GM21786 (cell line): ENCODE data around the gene ZXDC.

Source experiments
- ATAC-seq: cut with Tn5 transposase; IDR thresholded peaks from one replicate; pipeline ENCODE4 v1.9.1; 2021; ENCODE audit not compliant: unreplicated experiment

The ZXDC gene

DNA sequence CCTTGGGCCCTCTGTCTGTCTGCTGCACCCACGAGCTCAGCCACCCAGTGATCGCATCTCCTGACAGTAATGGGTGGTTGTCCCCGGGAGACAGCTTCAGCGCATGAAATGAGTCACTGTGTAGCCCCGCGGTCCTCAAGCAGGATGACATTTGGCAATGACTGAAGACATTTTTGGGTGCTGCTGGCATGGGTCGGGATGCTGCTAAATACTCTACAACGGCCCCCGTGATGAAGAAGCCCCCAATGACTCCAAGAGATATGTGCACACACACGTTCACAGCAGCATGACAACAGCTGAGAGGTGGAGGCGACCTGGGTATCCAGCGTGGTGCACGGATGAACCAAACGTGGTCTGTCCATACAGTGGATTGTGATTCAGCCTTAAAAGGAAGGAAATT is 17.4 kb upstream of the ZXDC start:
- ATAC-seq = no peak

DNA sequence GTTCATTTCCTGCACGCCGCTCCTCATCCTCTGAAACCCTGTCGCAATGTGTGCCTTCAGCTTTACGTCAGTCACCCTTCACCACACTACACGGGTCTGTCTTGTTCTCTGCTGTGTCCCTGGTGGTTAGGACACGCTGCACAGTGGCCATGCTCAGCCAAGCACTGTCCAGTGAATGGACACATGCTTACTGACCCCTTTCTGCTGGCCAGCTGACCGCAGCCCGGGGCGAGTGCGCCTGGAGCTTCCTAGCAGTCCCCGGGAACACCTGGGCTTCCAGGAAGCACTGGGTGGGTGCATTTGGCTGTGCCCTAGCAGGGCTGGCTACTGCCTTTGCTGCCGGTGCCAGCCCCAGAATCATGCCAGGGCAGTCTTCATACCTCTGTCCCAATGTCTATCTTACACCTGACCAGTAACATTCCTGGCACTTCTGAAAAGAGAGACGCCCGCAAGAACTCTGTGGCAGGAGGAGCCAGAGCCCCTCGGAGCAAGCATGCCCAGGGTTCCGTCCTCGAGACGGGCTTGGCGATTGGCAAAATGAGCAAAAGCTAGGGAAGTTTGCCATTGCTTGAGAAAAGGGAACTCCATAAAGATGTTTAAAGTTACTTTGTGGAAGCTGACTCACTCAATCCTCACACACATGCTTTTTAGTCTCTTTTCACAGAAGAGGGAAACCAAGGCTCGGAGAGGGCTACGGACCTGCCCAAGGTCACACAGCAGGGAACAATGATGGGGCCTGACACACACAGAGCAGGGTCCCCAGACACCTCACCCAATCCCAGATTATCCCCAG is 15.7 kb upstream of the ZXDC start:
- no peak for ATAC-seq

DNA sequence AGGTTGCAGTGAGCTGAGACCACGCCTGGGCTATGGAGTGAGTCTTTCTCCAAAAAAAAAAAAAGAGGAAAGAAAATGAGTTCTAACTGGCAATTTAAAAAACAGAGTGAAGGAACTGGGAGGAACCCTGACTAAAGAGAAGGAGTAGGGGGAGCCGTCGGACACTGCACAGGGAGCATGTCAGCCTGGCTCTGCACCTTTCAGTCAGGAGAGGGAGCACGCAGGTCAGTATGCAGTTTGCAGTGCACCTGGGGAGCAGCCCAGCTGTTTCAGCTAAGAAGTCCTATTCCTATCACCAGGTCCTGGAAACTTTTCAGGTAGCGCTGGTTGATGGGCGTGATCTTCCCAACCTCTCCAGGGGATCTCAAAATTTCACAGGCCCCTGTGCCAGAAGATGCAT is 14.9 kb upstream of the ZXDC start:
- no peak for ATAC-seq

DNA sequence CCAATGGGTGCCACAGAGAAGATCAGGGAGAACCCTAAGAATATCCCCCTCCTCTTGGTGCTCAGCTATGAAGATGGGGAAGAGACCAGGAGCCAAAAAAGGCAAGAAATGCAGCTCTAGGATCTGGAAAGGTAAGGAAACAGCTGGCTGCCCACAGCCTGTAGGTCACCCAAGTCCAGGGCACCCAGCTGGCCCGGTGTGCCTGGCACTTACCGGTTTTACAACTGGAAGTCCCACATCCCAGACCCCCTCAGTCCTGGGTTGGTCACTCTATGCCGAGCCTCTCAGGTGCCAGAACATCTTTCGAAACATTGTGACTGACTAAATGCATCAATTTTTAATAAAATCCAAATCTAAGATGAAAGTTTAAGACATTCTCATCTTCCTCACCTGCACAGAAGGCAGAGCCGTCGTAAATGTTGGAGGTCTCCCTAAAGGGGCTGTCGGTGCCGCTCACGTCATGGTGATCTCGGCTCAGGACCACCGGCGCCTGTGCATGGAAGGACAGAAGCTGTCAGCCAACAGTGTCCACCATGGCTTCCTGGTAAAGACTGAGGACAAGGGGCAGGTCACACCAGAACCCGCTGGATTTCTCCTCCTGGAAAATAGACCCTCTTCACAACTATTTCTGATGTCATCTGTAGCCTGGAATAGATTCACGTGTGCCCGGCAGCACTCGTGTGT is 13.3 kb upstream of the ZXDC start:
- ATAC-seq = no peak

DNA sequence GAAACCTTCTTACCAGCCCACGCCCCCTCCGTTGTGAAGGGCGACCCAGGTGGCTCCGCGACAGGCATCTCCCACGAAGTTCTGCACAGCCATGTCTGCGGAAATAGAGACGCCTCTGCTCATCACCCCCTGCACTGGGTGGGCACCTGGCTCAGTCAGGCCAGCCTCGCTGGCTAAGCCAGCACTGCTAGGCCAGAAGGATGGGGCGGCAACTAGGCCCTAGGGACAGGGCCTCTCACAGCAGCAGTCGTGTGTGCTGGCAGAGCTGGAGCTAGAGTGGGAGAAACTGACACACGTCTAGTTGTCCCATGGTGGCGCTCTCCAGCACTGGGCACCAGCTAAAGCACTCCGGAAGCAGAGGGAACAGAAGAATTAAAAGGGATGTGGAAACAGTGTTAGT is 12.5 kb upstream of the ZXDC start:
- ATAC-seq = no peak

DNA sequence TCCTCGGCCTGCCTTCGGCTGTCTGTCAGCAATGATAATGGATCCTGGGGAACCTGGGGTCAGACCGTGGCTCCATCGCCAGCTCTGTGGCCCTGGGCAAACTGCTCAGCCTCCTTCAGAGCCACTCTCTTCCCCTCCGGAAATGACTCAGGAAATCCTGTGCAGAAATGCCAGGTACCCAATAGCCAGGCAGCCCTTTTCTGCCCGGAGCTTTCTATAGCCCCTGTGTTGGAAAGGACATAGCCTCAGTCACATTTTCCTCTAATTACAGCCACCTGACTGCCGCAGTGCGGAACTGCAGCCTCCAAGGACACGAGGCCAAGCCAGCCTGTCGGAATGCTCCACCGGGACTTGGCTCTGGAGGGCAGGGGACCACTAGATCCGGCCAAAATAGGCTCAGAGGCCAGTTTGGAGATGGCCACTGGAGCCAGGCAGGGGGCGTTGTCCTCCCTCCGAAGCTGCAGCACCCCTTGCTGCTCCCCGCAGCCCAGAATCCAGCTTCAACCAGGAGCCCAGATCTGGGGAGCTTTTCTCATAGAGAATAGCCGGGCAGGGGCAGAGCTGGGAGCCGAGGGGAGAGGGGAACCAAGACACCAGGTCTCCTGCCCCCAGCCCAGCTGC is 11.6 kb upstream of the ZXDC start:
- ATAC-seq = no peak

DNA sequence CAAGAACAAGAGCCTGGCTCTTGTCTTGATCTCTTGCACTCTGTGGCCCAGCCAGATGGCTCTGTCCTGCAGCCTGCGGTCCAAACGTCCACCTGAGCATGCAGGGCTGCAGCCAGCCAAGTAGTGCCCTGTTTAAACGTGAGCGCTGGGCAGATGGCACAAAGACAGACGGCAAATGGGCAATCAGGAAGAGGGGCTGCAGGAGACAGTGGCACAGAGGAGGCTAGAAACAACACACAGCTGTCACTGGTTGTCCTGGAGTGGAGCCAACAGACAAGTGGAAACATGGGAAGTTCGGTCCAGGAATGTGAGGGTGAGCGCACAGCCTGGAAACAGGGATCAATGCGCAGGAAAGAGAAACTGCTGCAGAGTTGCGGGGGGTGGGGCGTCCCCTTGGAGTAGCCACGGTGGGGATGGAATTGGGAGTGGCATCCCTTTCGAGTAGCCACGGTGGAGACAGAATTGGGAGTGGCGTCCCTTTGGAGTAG is 10.7 kb upstream of the ZXDC start:
- ATAC-seq = no peak

DNA sequence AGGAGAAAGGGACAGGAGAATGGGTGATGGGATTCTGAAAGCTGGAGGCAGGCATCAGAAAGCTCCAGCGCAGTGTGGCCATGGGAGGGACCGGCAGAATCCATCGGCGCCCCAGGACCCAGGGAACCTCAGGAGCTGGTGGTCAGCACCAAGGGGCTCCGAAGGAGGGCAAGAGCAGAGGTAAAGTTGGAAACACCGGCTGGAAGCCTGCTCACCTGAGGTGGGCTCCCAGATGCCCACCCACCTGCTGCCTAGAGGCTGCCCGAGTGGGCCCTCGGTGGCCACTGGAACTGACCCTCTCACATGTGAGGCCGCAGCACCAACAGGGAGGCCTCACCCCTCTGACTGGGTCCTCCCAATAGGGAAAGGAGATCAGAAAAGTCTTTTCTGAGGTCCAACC is 10.3 kb upstream of the ZXDC start:
- no peak for ATAC-seq

DNA sequence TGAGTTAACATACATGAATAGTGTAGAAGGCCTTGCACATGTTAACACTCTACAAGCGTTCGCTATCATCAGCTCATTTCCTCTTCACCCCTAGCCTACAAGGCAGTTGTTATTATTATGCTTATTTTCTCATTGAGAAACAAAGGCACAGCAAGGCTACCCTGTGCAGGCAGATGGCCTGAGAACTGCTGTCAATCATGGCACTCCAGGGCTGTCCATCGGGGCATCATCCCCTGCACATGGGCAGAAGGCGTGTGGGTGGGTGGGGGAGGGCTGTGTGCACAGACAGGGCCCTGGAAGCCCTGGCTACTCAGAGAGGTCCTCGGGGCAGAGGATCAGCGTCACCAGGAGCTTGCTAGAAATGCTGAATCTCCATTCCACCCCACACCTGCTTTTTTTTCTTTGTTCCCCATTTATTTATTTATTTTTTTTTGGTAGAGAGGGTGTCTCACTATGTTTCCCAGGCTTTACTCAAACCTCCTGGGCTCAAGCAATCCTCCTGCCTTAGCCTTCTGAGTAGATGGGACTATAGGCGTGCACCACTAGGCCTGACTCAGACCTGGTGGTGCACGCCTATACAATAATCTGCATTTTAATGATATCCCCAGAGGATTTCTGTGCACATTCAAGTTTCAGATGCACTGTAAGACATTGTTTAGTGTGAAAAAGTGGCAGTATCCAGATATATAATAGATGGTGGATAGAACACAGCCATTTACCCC is 9.6 kb upstream of the ZXDC start:
- no peak for ATAC-seq

DNA sequence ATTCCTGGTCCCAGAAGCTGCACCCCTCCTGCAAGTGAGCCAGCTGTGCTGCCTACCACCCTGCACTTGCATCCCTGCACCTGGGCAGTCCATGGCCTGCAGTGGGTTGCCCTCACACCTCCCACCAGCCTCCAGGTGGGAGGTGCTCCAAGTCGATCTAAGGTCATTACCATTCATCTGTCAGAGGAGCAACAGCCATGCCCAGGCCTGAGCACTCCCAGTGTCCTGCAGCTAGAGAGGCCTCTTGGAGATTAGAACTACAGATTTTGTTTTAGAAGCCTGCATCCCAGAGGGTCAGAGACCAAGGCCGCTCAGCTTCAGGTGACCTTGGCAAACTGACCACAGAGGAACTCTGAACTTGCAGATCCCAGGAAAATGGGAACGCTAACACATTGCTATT is 9.0 kb upstream of the ZXDC start:
- ATAC-seq = no peak

DNA sequence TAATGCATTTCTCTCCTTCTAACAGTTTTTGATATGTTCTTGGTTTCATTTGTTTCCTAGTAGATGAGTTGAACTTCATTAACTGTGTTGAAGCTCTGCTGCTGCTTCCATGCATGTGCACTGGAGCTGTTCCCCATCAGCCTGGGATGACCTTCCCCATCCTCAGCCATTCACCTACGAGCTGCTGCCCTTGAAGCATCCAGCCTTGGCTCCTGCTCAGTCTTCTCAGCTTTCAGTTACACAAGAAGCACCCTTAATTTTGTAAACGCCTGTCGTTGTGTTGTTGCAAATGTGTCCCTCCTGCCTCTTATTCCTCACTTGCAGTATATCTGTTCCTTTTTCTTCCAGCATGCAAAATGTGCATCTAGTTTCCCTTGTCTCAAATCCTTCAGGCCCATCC is 8.5 kb upstream of the ZXDC start:
- no peak for ATAC-seq

DNA sequence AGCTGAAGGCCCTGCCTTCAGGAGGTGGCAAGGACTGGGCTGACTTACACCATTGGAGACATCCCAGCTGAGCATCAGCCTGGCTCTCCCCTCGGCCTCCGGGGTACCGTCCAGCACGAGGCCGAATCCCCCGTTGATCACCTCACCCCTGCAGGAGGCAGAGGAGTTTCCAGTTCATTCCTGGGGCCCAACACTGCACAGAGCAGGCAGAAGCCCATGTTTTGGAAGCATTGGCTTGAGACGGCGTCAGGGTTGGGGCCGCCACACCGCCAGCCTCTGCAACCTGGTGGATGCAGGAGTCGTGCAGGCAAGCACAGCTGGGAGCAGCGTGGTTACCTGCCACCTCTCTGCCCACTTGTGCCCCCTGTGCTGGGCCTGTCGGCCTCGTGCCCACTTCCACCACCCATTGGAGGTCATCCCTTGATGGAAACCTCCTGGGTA is 7.7 kb upstream of the ZXDC start:
- ATAC-seq = no peak

DNA sequence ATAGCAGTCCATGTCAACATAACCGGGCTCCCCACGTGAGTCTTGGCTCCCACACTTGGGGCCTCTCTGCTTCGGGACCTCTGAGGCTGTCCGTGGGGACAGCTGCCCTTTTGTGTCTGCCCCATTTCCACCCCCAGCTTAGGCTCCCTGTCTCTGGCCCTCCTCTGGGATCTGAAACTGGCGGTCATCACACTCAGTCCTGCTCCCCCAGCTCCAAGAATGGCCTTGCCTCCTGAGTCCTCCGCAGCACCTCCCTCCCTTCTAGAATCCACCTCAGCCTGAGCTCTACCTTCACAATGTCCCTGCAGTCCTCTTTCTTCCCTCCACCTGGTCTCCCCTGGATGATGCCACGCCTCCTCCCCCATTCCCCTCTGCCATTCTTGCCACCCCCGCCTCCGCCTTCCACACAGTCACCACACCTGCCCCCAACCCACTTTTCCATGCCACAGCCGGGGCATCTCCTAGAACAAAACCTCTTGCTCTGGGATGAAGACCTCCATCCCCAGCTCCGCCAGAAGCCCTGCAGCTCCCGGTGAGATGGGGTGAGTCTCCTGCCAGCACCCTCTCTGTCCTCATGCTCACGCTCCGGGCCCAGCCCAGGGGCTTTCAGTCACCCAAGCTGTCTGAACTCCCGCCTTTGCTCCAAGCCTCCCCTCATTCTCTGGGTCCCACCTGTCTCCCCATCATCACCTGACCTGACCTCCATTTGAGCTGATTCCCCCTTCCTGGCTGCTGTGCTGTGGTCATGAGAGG is 7.0 kb upstream of the ZXDC start:
- ATAC-seq = no peak

DNA sequence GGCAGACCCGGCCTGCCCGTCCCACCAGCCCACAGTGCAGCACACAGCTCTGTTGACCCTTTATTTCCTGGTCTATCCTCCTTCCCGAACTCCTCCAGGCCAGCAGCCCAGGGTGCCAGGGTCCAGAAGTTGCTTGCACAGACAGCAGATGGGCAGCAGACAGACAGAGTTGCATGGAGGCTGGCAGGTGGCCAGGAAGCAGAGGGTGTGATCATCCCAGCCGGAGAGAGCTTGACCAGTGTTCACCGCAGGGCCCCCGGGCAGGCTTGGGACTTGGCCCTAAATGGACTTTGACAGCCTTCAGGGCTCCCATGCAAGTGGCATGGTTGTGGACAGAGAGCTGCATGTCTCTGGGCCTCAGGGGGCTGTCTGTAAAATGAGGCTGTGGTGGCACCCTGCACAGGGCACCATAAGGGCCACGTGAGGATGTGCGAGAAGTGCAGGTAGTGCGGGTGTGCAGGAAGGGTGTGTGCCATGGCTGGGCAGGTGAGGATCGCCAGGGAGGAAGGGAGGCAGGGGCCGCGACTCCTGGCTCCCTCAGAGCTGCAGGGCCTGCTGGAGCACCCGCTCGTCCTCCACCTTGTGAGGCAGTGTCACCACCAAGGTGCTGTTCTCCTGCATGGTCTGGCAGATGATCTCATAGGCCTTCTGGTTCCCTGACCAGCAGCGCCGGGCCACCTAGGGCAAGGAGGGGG is 6.3 kb upstream of the ZXDC start:
- ATAC-seq = no peak

DNA sequence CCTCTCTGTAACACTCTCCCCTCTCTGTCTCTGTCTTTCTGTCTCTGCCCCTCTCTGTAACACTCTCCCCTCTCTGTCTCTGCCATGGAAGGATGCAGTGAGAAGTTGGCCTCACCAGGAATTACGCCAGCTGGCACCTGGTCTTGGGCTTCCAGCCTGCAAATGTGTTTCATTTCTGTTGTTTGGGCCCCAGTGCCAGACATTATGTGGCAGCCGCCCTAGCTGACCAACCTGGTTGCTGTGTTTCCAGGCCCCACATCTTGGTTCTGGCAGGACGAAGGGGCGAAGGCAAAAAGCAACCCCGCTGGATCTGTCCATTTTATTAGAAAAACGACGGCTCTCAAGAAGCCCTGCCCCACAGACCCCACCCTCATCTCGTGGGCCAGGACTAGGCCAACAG is 5.2 kb upstream of the ZXDC start:
- ATAC-seq = no peak

DNA sequence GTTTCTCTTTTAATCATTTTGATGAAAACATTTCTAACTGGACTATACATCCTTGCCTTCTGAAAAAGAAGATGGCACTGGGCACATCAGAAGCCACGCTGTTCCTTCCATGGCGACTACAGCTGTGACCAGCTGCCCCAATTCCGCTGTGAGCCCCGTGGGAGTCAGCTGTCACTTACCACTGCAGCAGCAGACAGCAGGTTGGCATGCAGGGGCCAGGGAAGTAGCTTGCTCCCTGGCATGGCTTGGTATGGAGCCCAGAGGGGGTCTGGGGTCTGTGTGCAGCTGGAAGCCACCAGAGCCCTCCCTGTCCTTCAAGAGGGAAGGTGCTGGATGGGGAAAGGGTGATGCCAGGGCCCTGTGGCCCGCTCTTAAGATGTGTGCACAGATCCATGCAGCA is 4.5 kb upstream of the ZXDC start:
- ATAC-seq = no peak

DNA sequence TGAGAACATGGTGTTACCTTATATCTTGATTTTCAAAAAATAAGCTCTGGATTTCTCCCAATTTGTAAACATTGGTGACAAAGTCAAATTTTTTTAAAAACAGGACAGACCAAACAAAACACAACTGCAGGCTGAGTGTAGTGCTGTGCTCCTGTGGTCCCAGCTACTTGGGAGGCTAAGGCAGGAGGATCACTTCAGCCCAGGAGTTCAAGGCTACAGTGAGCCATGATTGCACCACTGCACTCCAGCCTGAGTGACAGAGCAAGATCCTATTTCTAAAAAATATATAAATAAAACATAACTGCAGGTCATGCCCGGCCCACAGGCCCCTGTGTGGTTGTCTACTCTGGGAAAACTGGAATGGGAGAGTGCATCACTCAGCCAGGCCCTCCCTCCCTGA is 4.0 kb upstream of the ZXDC start:
- ATAC-seq = no peak

DNA sequence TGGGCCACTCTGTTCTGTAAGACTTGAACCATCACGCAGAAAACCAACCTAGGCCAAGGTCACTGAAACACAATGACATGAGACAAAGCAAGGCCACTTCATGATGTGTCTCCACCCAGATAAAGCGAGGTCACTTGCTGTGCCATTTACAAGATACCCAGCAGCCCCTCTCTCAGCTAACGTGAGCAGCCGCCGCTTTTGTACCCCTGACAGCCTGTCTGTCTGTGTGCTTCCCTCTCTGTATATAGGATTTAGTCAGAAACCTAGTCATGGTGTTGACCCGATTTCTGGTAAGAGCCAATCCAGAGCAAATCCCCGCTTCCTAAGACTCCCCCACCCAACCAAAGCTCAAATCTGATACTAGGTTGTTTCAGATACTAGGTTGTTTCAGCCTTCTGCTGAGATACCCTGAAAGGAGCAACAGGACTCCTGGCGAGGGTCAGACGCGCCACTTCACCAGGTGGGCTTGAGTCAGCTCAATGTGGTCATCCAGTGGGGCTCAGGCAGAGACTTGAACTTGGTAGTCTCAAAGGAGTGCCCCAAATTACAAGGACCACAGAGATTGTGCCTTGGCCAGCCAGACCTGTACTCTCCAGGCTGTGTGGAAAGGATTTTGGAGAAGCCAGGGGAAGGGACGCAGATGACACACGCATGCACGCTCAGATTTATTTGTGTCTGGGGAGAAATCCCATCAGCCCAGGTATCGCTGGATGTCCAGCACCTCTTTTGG is 3.1 kb upstream of the ZXDC start:
- no peak for ATAC-seq

DNA sequence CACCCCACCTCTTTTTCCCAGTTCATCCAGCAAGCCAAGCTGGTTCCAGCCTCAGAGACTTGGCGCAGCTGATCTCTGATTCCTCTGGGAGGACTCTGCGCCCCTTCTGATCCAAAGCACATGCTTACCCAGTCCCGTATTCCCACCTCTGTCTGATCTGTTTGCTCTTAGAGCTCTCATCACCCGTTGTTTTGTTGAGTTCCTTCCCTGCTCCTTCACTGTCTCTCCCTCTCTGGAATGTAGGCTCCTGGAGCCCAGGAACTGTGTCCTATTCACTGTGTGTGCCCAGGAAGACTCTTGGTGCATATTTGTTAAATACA is 1.3 kb upstream of the ZXDC start:
- no peak for ATAC-seq
